WTC11 (cell line): ENCODE measurements around the gene FKBP5. TPM values are rescaled to one million over a fixed set of nuclear protein-coding genes. Genes with fewer than 3 reads are reported as not detected.
"Not testable (repeated sequence)": the region's sequence is repeated elsewhere in the genome, so short reads cannot be mapped to it uniquely, and the experiment has no call there.

Experiments
- ATAC-seq: fragments of 200-7000 bp; cut with Tn5 transposase; 2 replicates; pipeline ENCODE4 v1.10.0; 2021; ENCODE audit warnings: mild to moderate bottlenecking, moderate library complexity
- CTCF ChIA-PET: fragments of 300-600 bp; sonication (Branson Sonifier 250); formaldehyde crosslinking; loops from one replicate; lab custom pipeline; 2021; ENCODE audit warnings: antibody characterized with exemption; lab: Charles Lee
- POLR2A ChIA-PET: fragments of 350-600 bp; sonication (Branson Sonifier 250); formaldehyde crosslinking; loops from one replicate; lab custom pipeline; 2021; ENCODE audit warnings: antibody characterized with exemption; lab: Charles Lee
- DNase-seq: peaks from one replicate; pipeline ENCODE4 v3.0.0; 2021; ENCODE audit warnings: low spot score
- H3K27ac Mint-ChIP-seq: 2 replicates; pipeline ENCODE4 v1.8.0; 2021; ENCODE audit warnings: mixed read lengths
- H3K27me3 Mint-ChIP-seq: 2 replicates; pipeline ENCODE4 v1.8.0; 2021; ENCODE audit warnings: low read depth, mild to moderate bottlenecking, moderate library complexity, mixed read lengths
- H3K36me3 Mint-ChIP-seq: 2 replicates; pipeline ENCODE4 v1.8.0; 2021; ENCODE audit warnings: mixed read lengths
- H3K4me1 Mint-ChIP-seq: 2 replicates; pipeline ENCODE4 v1.8.0; 2022; ENCODE audit warnings: mixed read lengths
- H3K4me3 Mint-ChIP-seq: 2 replicates; pipeline ENCODE4 v1.8.0; 2021; ENCODE audit warnings: mild to moderate bottlenecking, moderate library complexity, mixed read lengths
- H3K9me3 Mint-ChIP-seq: 2 replicates; pipeline ENCODE4 v1.8.0; 2021; ENCODE audit warnings: mixed read lengths
- CBFB ChIP-seq: sonication (generic); formaldehyde crosslinking; IDR thresholded peaks from 2 replicates; pipeline ENCODE4 v1.8.1; 2022; ENCODE audit warnings: mild to moderate bottlenecking, low read depth, missing genetic modification reagents
- CREM ChIP-seq: sonication (generic); formaldehyde crosslinking; IDR thresholded peaks from 2 replicates; pipeline ENCODE4 v1.8.1; 2022; ENCODE audit warnings: mild to moderate bottlenecking, missing genetic modification reagents, moderate library complexity
- ELF4 ChIP-seq: sonication (generic); formaldehyde crosslinking; IDR thresholded peaks from 2 replicates; pipeline ENCODE4 v1.8.1; 2022; ENCODE audit warnings: low read depth, mild to moderate bottlenecking, moderate library complexity, missing genetic modification reagents
- ETV6 ChIP-seq: sonication (generic); formaldehyde crosslinking; IDR thresholded peaks from 2 replicates; pipeline ENCODE4 v1.8.1; 2022; ENCODE audit warnings: mild to moderate bottlenecking, missing genetic modification reagents
- JUN ChIP-seq: sonication (generic); formaldehyde crosslinking; IDR thresholded peaks from 2 replicates; pipeline ENCODE4 v1.8.0; 2023; ENCODE audit warnings: mild to moderate bottlenecking, missing genetic modification reagents
- MXD4 ChIP-seq: fragments of 250-450 bp; sonication (Bioruptor Pico); IDR thresholded peaks from 2 replicates; pipeline ENCODE4 v1.8.0; 2021; ENCODE audit warnings: mild to moderate bottlenecking, moderate library complexity, borderline replicate concordance
- NFE2L1 ChIP-seq: sonication (generic); formaldehyde crosslinking; IDR thresholded peaks from 2 replicates; pipeline ENCODE4 v1.8.1; 2023; ENCODE audit warnings: missing genetic modification reagents
- NFYB ChIP-seq: sonication (generic); formaldehyde crosslinking; conservative IDR thresholded peaks from 2 replicates; pipeline ENCODE4 v1.8.0; 2022; ENCODE audit warnings: low read depth, missing genetic modification reagents
- PRRX2 ChIP-seq: fragments of 250-450 bp; sonication (Bioruptor Pico); IDR thresholded peaks from 2 replicates; pipeline ENCODE4 v1.8.0; 2021; ENCODE audit warnings: mild to moderate bottlenecking
- TCF7 ChIP-seq: sonication (generic); formaldehyde crosslinking; IDR thresholded peaks from 2 replicates; pipeline ENCODE4 v1.8.0; 2022; ENCODE audit warnings: mild to moderate bottlenecking, low read depth, missing genetic modification reagents, moderate library complexity
- ZMAT4 ChIP-seq: fragments of 250-450 bp; sonication (Bioruptor Pico); IDR thresholded peaks from 2 replicates; pipeline ENCODE4 v1.9.0; 2021; ENCODE audit warnings: mild to moderate bottlenecking
- total RNA-seq: library from RNA; stranded (reverse); gene quantifications from 3 replicates; pipeline ENCODE4 v1.2.3, GENCODE V29; 2021
- TF ChIP-seq, protein P1 (sequence below): sonication (generic); formaldehyde crosslinking; IDR thresholded peaks from 2 replicates; pipeline ENCODE4 v1.8.0; 2023; ENCODE audit warnings: missing genetic modification reagents, mild to moderate bottlenecking, borderline replicate concordance
- TF ChIP-seq, protein P2 (sequence below): sonication (generic); formaldehyde crosslinking; IDR thresholded peaks from 2 replicates; pipeline ENCODE4 v1.8.1; 2023; ENCODE audit warnings: mild to moderate bottlenecking, missing genetic modification reagents
- TF ChIP-seq, protein P3 (sequence below): sonication (generic); formaldehyde crosslinking; IDR thresholded peaks from 2 replicates; pipeline ENCODE4 v1.8.0; 2022; ENCODE audit warnings: mild to moderate bottlenecking, missing genetic modification reagents
- TF ChIP-seq, protein P4 (sequence below): sonication (generic); formaldehyde crosslinking; IDR thresholded peaks from 2 replicates; pipeline ENCODE4 v1.8.0; 2022; ENCODE audit warnings: mild to moderate bottlenecking, missing genetic modification reagents
- TF ChIP-seq, protein P5 (sequence below): sonication (generic); formaldehyde crosslinking; IDR thresholded peaks from 2 replicates; pipeline ENCODE4 v1.8.0; 2022; ENCODE audit warnings: missing genetic modification reagents

Gene FKBP5
- total RNA-seq, 1 experiment from 2014 or later: 27.2 TPM

GRCh38 chr6:35599761-35600658, 88.7 kb downstream of the FKBP5 start (continued):
- TF ChIP-seq, protein P1, sequence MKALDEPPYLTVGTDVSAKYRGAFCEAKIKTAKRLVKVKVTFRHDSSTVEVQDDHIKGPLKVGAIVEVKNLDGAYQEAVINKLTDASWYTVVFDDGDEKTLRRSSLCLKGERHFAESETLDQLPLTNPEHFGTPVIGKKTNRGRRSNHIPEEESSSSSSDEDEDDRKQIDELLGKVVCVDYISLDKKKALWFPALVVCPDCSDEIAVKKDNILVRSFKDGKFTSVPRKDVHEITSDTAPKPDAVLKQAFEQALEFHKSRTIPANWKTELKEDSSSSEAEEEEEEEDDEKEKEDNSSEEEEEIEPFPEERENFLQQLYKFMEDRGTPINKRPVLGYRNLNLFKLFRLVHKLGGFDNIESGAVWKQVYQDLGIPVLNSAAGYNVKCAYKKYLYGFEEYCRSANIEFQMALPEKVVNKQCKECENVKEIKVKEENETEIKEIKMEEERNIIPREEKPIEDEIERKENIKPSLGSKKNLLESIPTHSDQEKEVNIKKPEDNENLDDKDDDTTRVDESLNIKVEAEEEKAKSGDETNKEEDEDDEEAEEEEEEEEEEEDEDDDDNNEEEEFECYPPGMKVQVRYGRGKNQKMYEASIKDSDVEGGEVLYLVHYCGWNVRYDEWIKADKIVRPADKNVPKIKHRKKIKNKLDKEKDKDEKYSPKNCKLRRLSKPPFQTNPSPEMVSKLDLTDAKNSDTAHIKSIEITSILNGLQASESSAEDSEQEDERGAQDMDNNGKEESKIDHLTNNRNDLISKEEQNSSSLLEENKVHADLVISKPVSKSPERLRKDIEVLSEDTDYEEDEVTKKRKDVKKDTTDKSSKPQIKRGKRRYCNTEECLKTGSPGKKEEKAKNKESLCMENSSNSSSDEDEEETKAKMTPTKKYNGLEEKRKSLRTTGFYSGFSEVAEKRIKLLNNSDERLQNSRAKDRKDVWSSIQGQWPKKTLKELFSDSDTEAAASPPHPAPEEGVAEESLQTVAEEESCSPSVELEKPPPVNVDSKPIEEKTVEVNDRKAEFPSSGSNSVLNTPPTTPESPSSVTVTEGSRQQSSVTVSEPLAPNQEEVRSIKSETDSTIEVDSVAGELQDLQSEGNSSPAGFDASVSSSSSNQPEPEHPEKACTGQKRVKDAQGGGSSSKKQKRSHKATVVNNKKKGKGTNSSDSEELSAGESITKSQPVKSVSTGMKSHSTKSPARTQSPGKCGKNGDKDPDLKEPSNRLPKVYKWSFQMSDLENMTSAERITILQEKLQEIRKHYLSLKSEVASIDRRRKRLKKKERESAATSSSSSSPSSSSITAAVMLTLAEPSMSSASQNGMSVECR (CRISPR knock-in tag): no peak
- TF ChIP-seq TCF7 (no peak), PRRX2 (CRISPR knock-in tag) (no peak), NFE2L1 (no peak), CBFB (CRISPR knock-in tag) (no peak), ZMAT4 (CRISPR knock-in tag) (no peak), ETV6 (CRISPR knock-in tag) (no peak)
- TF ChIP-seq, protein P2, sequence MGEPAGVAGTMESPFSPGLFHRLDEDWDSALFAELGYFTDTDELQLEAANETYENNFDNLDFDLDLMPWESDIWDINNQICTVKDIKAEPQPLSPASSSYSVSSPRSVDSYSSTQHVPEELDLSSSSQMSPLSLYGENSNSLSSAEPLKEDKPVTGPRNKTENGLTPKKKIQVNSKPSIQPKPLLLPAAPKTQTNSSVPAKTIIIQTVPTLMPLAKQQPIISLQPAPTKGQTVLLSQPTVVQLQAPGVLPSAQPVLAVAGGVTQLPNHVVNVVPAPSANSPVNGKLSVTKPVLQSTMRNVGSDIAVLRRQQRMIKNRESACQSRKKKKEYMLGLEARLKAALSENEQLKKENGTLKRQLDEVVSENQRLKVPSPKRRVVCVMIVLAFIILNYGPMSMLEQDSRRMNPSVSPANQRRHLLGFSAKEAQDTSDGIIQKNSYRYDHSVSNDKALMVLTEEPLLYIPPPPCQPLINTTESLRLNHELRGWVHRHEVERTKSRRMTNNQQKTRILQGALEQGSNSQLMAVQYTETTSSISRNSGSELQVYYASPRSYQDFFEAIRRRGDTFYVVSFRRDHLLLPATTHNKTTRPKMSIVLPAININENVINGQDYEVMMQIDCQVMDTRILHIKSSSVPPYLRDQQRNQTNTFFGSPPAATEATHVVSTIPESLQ (CRISPR knock-in tag): no peak

GRCh38 chr6:35598621-35599020, 90.1 kb downstream of the FKBP5 start:
- H3K4me3 Mint-ChIP-seq: not testable (repeated sequence)

GRCh38 chr6:35596448-35597442, 92.0 kb downstream of the FKBP5 start:
- Mint-ChIP-seq H3K36me3 (peaks cover 5% of the 10 kb centered on the region; the same call in 1 of the 2 replicates), H3K9me3 (no peaks in the 10 kb centered on the region), H3K27ac (no peak overlapping the region), H3K27me3 (no peaks in the 10 kb centered on the region), H3K4me1 (peaks cover 18% of the 10 kb centered on the region), H3K4me3 (no peak overlapping the region)
- no peak for ATAC-seq
- no peak for DNase-seq
- ChIA-PET CTCF (interaction anchor here (0.7 to 1.8 kb wide), 2 partner anchors 13 to 44 kb away, joined by 3 to 6 read pairs; no protein-coding TSS in a partner anchor), POLR2A (no interaction called here)
- TF ChIP-seq MXD4 (CRISPR knock-in tag) (no peak), ETV6 (CRISPR knock-in tag) (no peak), ELF4 (CRISPR knock-in tag) (no peak), JUN (no peak), CREM (no peak), NFYB (CRISPR knock-in tag) (no peak)
- TF ChIP-seq, protein P3, sequence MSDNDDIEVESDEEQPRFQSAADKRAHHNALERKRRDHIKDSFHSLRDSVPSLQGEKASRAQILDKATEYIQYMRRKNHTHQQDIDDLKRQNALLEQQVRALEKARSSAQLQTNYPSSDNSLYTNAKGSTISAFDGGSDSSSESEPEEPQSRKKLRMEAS (CRISPR knock-in tag): no peak
- TF ChIP-seq, protein P4, sequence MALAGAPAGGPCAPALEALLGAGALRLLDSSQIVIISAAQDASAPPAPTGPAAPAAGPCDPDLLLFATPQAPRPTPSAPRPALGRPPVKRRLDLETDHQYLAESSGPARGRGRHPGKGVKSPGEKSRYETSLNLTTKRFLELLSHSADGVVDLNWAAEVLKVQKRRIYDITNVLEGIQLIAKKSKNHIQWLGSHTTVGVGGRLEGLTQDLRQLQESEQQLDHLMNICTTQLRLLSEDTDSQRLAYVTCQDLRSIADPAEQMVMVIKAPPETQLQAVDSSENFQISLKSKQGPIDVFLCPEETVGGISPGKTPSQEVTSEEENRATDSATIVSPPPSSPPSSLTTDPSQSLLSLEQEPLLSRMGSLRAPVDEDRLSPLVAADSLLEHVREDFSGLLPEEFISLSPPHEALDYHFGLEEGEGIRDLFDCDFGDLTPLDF: no peak
- TF ChIP-seq, protein P5, sequence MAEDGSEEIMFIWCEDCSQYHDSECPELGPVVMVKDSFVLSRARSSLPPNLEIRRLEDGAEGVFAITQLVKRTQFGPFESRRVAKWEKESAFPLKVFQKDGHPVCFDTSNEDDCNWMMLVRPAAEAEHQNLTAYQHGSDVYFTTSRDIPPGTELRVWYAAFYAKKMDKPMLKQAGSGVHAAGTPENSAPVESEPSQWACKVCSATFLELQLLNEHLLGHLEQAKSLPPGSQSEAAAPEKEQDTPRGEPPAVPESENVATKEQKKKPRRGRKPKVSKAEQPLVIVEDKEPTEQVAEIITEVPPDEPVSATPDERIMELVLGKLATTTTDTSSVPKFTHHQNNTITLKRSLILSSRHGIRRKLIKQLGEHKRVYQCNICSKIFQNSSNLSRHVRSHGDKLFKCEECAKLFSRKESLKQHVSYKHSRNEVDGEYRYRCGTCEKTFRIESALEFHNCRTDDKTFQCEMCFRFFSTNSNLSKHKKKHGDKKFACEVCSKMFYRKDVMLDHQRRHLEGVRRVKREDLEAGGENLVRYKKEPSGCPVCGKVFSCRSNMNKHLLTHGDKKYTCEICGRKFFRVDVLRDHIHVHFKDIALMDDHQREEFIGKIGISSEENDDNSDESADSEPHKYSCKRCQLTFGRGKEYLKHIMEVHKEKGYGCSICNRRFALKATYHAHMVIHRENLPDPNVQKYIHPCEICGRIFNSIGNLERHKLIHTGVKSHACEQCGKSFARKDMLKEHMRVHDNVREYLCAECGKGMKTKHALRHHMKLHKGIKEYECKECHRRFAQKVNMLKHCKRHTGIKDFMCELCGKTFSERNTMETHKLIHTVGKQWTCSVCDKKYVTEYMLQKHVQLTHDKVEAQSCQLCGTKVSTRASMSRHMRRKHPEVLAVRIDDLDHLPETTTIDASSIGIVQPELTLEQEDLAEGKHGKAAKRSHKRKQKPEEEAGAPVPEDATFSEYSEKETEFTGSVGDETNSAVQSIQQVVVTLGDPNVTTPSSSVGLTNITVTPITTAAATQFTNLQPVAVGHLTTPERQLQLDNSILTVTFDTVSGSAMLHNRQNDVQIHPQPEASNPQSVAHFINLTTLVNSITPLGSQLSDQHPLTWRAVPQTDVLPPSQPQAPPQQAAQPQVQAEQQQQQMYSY (CRISPR knock-in tag): no peak

More at GRCh38 chr6:35598621-35599020, 90.1 kb downstream of the FKBP5 start:
- H3K36me3 Mint-ChIP-seq, H3K27me3 Mint-ChIP-seq, POLR2A ChIA-PET, DNase-seq, H3K27ac Mint-ChIP-seq, ATAC-seq, H3K9me3 Mint-ChIP-seq: not testable (repeated sequence)
- H3K4me1 Mint-ChIP-seq: peaks cover 28% of the 10 kb centered on the region
- CTCF ChIA-PET: interaction anchor here (1.4 to 1.8 kb wide), 2 partner anchors 15 to 76 kb away, joined by 3 to 6 read pairs; no protein-coding TSS in a partner anchor
